T-cell (primary cell): ENCODE results near the gene ROBO1. TPM values are rescaled to one million over a fixed set of nuclear protein-coding genes. Genes with fewer than 3 reads are reported as not detected.

Source experiments
- ATAC-seq, 4 experiments: fragments of 200-7000 bp in 3 of 4; fragments of 150-1000 bp in 1 of 4; cut with Tn5 transposase; replicated peaks in 1 of 4; 1 replicate in 3 of 4; 2 replicates in 1 of 4; pipeline ENCODE4 v1.10.0; 2021; ENCODE audit warnings: moderate library complexity in 3 of 4, mild to moderate bottlenecking in 2 of 4, moderate number of reproducible peaks in 1 of 4
- CTCF ChIA-PET, 2 donors: fragments of 300-600 bp; sonication (Branson Sonifier 250); formaldehyde crosslinking; loops; one replicate each; lab custom pipeline; 2022; ENCODE audit warnings: antibody characterized with exemption in 2 of 2; lab: Charles Lee
- POLR2A ChIA-PET, 2 donors: fragments of 300-600 bp; sonication (Branson Sonifier 250); formaldehyde crosslinking; loops; one replicate each; lab custom pipeline; 2022; ENCODE audit warnings: antibody characterized with exemption in 2 of 2; lab: Charles Lee
- DNase-seq, 35 experiments: peaks; one replicate each; pipeline versions ENCODE4 v3.0.0 to v3.0.0-alpha.2; 2013 to 2023
- H3K27ac ChIP-seq: one replicate; pipeline ENCODE4 v1.5.1; 2013; ENCODE audit warnings: low read length
- H3K27me3 ChIP-seq, 2 experiments: replicated peaks in 1 of 2; 1 replicate in 1 of 2; 2 replicates in 1 of 2; pipeline versions ENCODE4 v1.6.1 to v1.7.0; 2013; ENCODE audit warnings: low read length in 1 of 2, mixed read lengths in 1 of 2; ENCODE audit not compliant: control insufficient read depth in 2 of 2, insufficient read depth in 2 of 2; ENCODE audit errors: extremely low read depth in 1 of 2
- H3K36me3 ChIP-seq, 2 donors: 1 replicate in 1 of 2; 2 replicates in 1 of 2; pipeline versions ENCODE4 v1.6.1 to v1.7.0; 2013; ENCODE audit warnings: low read length in 1 of 2; ENCODE audit not compliant: control insufficient read depth in 2 of 2, insufficient read depth in 1 of 2; ENCODE audit errors: extremely low read depth in 1 of 2
- H3K4me1 ChIP-seq, 2 experiments: 1 replicate in 1 of 2; 2 replicates in 1 of 2; pipeline versions ENCODE4 v1.6.1 to v1.7.0; 2013; ENCODE audit warnings: low read length in 2 of 2, mixed read lengths in 1 of 2; ENCODE audit not compliant: insufficient read depth in 2 of 2, control insufficient read depth in 1 of 2; ENCODE audit errors: extremely low read depth in 1 of 2
- H3K4me3 ChIP-seq, 2 donors: 1 replicate in 1 of 2; 2 replicates in 1 of 2; pipeline versions ENCODE4 v1.5.1 to v1.7.0; 2013; ENCODE audit warnings: mild to moderate bottlenecking in 2 of 2, low read length in 1 of 2, moderate library complexity in 1 of 2; ENCODE audit not compliant: control insufficient read depth in 1 of 2; ENCODE audit errors: extremely low read depth in 1 of 2
- H3K9me3 ChIP-seq: 2 replicates; pipeline ENCODE4 v1.7.0; 2013
- H3K27ac Mint-ChIP-seq, 2 donors: one replicate each; pipeline ENCODE4 v1.8.0; 2020 to 2021; ENCODE audit warnings: mild to moderate bottlenecking in 2 of 2, mixed read lengths in 2 of 2
- H3K27me3 Mint-ChIP-seq, 2 donors: one replicate each; pipeline ENCODE4 v1.8.0; 2021 to 2022; ENCODE audit warnings: mixed read lengths in 2 of 2
- H3K36me3 Mint-ChIP-seq: one replicate; pipeline ENCODE4 v1.8.0; 2021; ENCODE audit warnings: mixed read lengths
- H3K4me1 Mint-ChIP-seq, 3 donors: one replicate each; pipeline ENCODE4 v1.8.0; 2020 to 2022; ENCODE audit warnings: mixed read lengths in 3 of 3, mild to moderate bottlenecking in 1 of 3
- H3K4me3 Mint-ChIP-seq, 3 donors: one replicate each; pipeline ENCODE4 v1.8.0; 2020 to 2022; ENCODE audit warnings: mild to moderate bottlenecking in 3 of 3, mixed read lengths in 3 of 3, moderate library complexity in 3 of 3
- H3K9me3 Mint-ChIP-seq, 3 donors: one replicate each; pipeline ENCODE4 v1.8.0; 2020 to 2022; ENCODE audit warnings: mixed read lengths in 3 of 3
- WGBS: methylation state at CpG from one replicate; pipeline ENCODE4 v1.1.5; 2013; ENCODE audit warnings: missing lambda C conversion rate; ENCODE audit not compliant: insufficient coverage; 5-methylcytosine and 5-hydroxymethylcytosine counted together
- total RNA-seq, 35 experiments: library from RNA in 6 of 35; stranded (reverse) in 6 of 35; fragments of 120-200 nt in 1 of 35; gene quantifications; one replicate each; pipeline versions ENCODE4 v1.2.1 to v1.2.4 and lab custom pipeline; 2013 to 2026

The ROBO1 gene
- total RNA-seq, 5 donors from 2014 or later (not counting 1 experiment from before 2014, with no cell fraction given): 0.20 to 2.4 (median 1.7) TPM

DNA sequence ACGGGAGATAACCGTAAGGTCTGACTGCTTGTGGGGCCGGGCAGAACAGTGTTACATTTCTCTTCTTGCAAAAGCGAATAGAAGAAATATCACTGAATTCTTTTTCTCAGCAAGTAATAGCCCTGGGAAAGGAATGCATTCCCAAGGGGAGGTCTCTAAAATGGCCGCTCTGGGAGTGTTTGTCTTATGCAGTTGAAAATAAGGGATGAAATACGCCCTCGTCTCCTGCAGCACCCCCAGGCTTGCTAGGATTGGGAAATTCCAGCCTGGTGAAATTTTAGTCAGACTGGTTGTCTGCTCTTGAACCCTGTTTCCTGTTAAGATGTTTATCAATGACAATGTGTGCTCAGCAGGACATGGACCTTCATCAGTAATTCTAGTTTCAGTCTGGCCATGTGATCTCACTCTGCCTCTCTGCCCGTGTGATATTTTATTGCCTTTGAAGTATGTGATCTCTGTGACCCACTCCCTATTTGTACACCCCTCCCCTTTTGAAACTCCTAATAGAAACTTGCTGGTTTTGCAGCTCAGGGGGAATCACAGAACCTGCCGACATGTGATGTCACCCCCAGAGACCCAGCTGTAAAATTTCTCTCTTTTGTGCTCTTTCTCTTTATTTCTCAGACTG is 715.6 kb downstream of the ROBO1 start:
- Histone ChIP-seq H3K9me3 (no peaks in the 10 kb centered on the region), H3K36me3 (no peaks in the 10 kb centered on the region), H3K4me1 (no peaks in the 10 kb centered on the region), H3K27ac (no peak overlapping the region), H3K4me3 (no peak overlapping the region), H3K27me3 (no peaks in the 10 kb centered on the region)
- Mint-ChIP-seq H3K27me3 (no peaks in the 10 kb centered on the region), H3K4me1 (no peaks in the 10 kb centered on the region), H3K36me3 (no peaks in the 10 kb centered on the region), H3K4me3 (no peak overlapping the region), H3K9me3 (peaks cover 39 to 66% (median 42%) of the 10 kb centered on the region in 3 donors), H3K27ac (no peak overlapping the region)
- CTCF ChIA-PET: no interaction called here
- WGBS: 95% methylated on average over 7 of the region's 9 CpGs
- peak in 1 of 35 experiments; percentile 1 for DNase-seq
- POLR2A ChIA-PET: no interaction called here
- no peak for ATAC-seq

DNA sequence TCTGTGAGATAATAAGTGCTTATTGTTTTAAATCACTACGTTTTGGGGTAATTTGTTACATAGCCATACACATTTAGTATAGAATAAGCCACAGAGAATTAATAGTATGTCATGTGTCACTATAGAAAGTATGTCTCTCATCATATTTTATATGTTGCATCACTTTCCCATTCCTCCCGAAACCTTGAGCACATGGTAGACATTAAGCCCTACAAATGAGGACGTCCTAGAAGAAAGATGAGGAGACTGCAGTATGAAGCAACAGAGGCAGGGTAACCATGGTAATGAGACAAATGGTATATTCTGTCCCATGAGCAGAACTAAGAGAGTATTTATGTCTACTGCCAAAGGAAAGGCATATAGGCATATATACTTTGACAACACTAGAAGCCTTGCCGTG is 720.2 kb downstream of the ROBO1 start:
- H3K27ac ChIP-seq: no peak overlapping the region
- no peak for DNase-seq
- no peaks in the 10 kb centered on the region for H3K27me3 Mint-ChIP-seq
- no peaks in the 10 kb centered on the region for H3K36me3 ChIP-seq
- H3K9me3 Mint-ChIP-seq: peaks cover 28 to 46% (median 30%) of the 10 kb centered on the region in 3 donors
- H3K9me3 ChIP-seq: no peaks in the 10 kb centered on the region
- POLR2A ChIA-PET: no interaction called here
- H3K4me3 Mint-ChIP-seq: no peak overlapping the region
- no peaks in the 10 kb centered on the region for H3K27me3 ChIP-seq
- H3K4me1 Mint-ChIP-seq: no peaks in the 10 kb centered on the region
- no peak overlapping the region for H3K27ac Mint-ChIP-seq
- CTCF ChIA-PET: no interaction called here
- H3K4me1 ChIP-seq: no peaks in the 10 kb centered on the region
- no peak for ATAC-seq
- H3K4me3 ChIP-seq: no peak overlapping the region
- no peaks in the 10 kb centered on the region for H3K36me3 Mint-ChIP-seq
- WGBS: 71% methylated on average over 1 of the region's 4 CpGs

DNA sequence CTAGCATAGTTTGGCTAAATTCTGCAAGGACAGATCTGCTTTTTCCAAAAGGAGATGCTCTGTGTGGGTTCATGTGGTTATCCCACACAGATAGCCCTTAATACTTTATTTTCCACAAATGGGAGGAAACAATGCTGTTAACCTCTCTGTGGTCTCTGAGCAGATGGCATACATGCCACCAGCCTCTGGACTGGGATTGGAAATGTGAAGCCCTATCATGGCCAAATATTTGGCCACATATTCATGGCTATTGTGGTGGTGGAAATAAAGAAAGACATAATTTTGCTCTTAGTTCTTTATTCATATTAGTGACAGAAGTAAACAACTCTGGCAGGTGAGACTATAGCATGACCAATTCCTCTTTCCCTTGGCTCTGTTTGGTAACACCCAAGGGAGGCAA is 726.2 kb downstream of the ROBO1 start:
- H3K36me3 Mint-ChIP-seq: no peaks in the 10 kb centered on the region
- H3K27me3 ChIP-seq: peaks cover 0 to 2% of the 10 kb centered on the region in 2 experiments
- no peak for ATAC-seq
- H3K27ac ChIP-seq: no peak overlapping the region
- no peak overlapping the region for H3K4me3 ChIP-seq
- DNase-seq: no peak
- H3K9me3 Mint-ChIP-seq: peaks cover 0 to 20% (median 8%) of the 10 kb centered on the region in 3 donors
- H3K9me3 ChIP-seq: no peaks in the 10 kb centered on the region
- H3K4me3 Mint-ChIP-seq: no peak overlapping the region
- no peaks in the 10 kb centered on the region for H3K4me1 Mint-ChIP-seq
- H3K4me1 ChIP-seq: no peaks in the 10 kb centered on the region
- ChIA-PET POLR2A (no interaction called here), CTCF (no interaction called here)
- H3K27ac Mint-ChIP-seq: no peak overlapping the region
- H3K36me3 ChIP-seq: no peaks in the 10 kb centered on the region
- H3K27me3 Mint-ChIP-seq: no peaks in the 10 kb centered on the region

DNA sequence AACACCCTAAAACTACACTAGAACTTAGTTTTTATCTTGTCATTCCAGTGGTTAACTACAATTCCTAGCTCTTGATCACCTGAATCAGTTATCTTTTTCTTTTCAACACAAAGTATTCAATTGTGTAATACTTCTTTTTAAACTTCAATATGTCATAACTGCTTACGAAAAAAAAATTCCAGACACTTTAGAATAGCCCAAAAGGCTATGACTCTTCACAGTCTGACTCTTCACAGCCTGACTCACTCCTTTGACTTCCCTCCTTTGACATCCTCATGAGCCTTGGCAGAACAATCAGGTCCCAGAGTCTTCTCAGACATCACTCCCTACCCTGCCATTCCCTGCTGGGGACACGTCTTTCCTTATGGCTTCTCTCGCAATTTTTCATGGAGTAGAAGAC is 727.1 kb downstream of the ROBO1 start:
- no peak for ATAC-seq
- no peak overlapping the region for H3K4me3 Mint-ChIP-seq
- 70% methylated on average over 1 of the region's 3 CpGs for WGBS
- H3K9me3 Mint-ChIP-seq: peaks cover 0 to 17% (median 8%) of the 10 kb centered on the region in 3 donors
- H3K36me3 Mint-ChIP-seq: no peaks in the 10 kb centered on the region
- H3K4me1 Mint-ChIP-seq: no peaks in the 10 kb centered on the region
- H3K27ac ChIP-seq: no peak overlapping the region
- peaks cover 0 to 2% of the 10 kb centered on the region in 2 experiments for H3K27me3 ChIP-seq
- H3K4me1 ChIP-seq: no peaks in the 10 kb centered on the region
- H3K9me3 ChIP-seq: no peaks in the 10 kb centered on the region
- no peak overlapping the region for H3K27ac Mint-ChIP-seq
- ChIA-PET POLR2A (no interaction called here), CTCF (no interaction called here)
- DNase-seq: no peak
- H3K27me3 Mint-ChIP-seq: no peaks in the 10 kb centered on the region
- H3K36me3 ChIP-seq: no peaks in the 10 kb centered on the region
- H3K4me3 ChIP-seq: no peak overlapping the region

DNA sequence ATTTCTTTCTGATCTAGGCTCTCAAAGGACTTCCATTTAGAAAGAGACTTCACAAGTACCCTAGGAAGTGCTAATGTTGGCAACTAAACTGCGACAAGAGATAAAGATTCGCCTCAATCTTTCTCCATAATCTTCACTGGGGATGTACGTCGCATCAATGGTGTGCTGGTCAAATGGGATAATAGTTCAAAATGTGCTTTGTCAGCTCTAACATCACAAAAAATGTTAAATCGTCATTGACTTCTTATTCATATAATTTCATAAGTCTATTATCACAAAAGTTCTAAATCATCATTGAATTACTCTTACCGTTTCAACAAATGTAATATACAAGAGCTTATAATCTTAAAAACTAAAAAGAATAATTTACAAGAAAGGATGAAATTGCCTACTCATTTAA is 727.7 kb downstream of the ROBO1 start:
- WGBS: no CpG with 5 or more reads among the region's 6 CpGs
- Histone ChIP-seq H3K9me3 (no peaks in the 10 kb centered on the region), H3K27ac (no peak overlapping the region), H3K27me3 (peaks cover 0 to 2% of the 10 kb centered on the region in 2 experiments), H3K4me1 (no peaks in the 10 kb centered on the region), H3K36me3 (no peaks in the 10 kb centered on the region), H3K4me3 (no peak overlapping the region)
- peaks cover 0 to 17% (median 8%) of the 10 kb centered on the region in 3 donors for H3K9me3 Mint-ChIP-seq
- H3K36me3 Mint-ChIP-seq: no peaks in the 10 kb centered on the region
- H3K27ac Mint-ChIP-seq: no peak overlapping the region
- no peak overlapping the region for H3K4me3 Mint-ChIP-seq
- H3K27me3 Mint-ChIP-seq: no peaks in the 10 kb centered on the region
- ATAC-seq (no peak), DNase-seq (no peak)
- CTCF ChIA-PET: no interaction called here
- H3K4me1 Mint-ChIP-seq: no peaks in the 10 kb centered on the region
- POLR2A ChIA-PET: no interaction called here

DNA sequence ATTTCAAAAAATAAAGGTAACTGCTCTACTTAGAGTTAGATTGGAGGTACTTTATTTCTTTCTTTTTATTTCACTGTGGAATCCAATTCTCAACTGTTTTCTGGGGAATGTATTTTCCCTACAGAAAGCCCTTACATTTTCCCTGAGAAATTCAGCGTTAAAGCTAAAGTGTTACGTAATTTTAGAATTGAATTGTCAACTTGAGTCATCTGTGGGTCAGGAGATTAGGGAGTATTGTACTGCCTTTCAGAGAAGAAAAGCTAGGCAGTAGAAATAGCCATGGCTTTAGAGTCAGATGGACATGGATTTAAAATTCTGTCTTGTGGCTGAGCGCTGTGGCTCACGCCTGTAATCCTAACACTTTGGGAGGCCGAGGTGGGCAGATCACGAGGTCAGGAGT is 728.6 kb downstream of the ROBO1 start:
- H3K4me3 Mint-ChIP-seq: no peak overlapping the region
- CTCF ChIA-PET: interaction anchor here in 1 of 2 donors (0.7 kb wide), 1 partner anchor 159 kb away, joined by 8 read pairs; no protein-coding TSS in a partner anchor
- POLR2A ChIA-PET: no interaction called here
- Histone ChIP-seq H3K4me3 (no peak overlapping the region), H3K4me1 (no peaks in the 10 kb centered on the region), H3K27me3 (peaks cover 0 to 2% of the 10 kb centered on the region in 2 experiments), H3K9me3 (no peaks in the 10 kb centered on the region), H3K27ac (no peak overlapping the region), H3K36me3 (no peaks in the 10 kb centered on the region)
- no peak overlapping the region for H3K27ac Mint-ChIP-seq
- ATAC-seq: no peak
- 82% methylated on average over 5 of the region's 6 CpGs for WGBS
- H3K27me3 Mint-ChIP-seq: no peaks in the 10 kb centered on the region
- DNase-seq: no peak
- H3K36me3 Mint-ChIP-seq: no peaks in the 10 kb centered on the region
- no peaks in the 10 kb centered on the region for H3K4me1 Mint-ChIP-seq
- H3K9me3 Mint-ChIP-seq: peaks cover 0 to 17% (median 8%) of the 10 kb centered on the region in 3 donors
